SK-N-MC (cell line): ENCODE data around the gene C2orf78.

Experiments
- DNase-seq: peaks from one replicate; pipeline ENCODE4 v3.0.0-alpha.2; 2011; ENCODE audit warnings: low read depth, low spot score
- H3K27ac ChIP-seq: fragments of 200-600 bp; sonication (generic); 2 replicates; pipeline ENCODE4 v1.5.1; 2016; ENCODE audit warnings: mixed run types
- H3K36me3 ChIP-seq: fragments of 200-600 bp; sonication (generic); 2 replicates; pipeline ENCODE4 v1.6.1; 2017; ENCODE audit warnings: antibody characterized with exemption, low read length, mixed read lengths; ENCODE audit not compliant: insufficient read depth
- H3K4me3 ChIP-seq: fragments of 200-600 bp; sonication (generic); 2 replicates; pipeline ENCODE4 v1.5.1; 2016
- H3K9ac ChIP-seq: fragments of 200-600 bp; sonication (generic); 2 replicates; pipeline ENCODE4 v1.8.0; 2017; ENCODE audit warnings: mixed run types, mixed read lengths; ENCODE audit not compliant: insufficient read length
- H3K9me3 ChIP-seq: fragments of 200-600 bp; sonication (generic); 2 replicates; pipeline ENCODE4 v1.6.1; 2017; ENCODE audit warnings: low read depth, mild to moderate bottlenecking, antibody characterized with exemption, low read length, moderate library complexity, mixed read lengths
- EZH2 ChIP-seq: fragments of 200-600 bp; sonication (generic); IDR thresholded peaks from one replicate; pipeline ENCODE4 v1.6.1; 2017; ENCODE audit warnings: antibody characterized with exemption
- FOXP2 ChIP-seq: optimal IDR thresholded peaks from 2 replicates; pipeline ENCODE3; 2011; ENCODE audit warnings: mild to moderate bottlenecking, moderate library complexity; ENCODE audit not compliant: insufficient read depth; ENCODE audit errors: extremely low read length, control extremely low read depth
- POLR2AphosphoS5 ChIP-seq: IDR thresholded peaks from 2 replicates; pipeline ENCODE4 v1.6.1; 2012; ENCODE audit warnings: mild to moderate bottlenecking, low read depth, low read length, borderline replicate concordance

The C2orf78 gene

GRCh38 chr2:73759285-73759764, 24.7 kb upstream of the C2orf78 start:
- Histone ChIP-seq H3K9me3 (no peaks in the 10 kb centered on the region), H3K9ac (no peak overlapping the region), H3K27ac (no peak overlapping the region), H3K4me3 (no peak overlapping the region), H3K36me3 (peaks cover 24% of the 10 kb centered on the region)
- no peak for DNase-seq
- no peak for TF ChIP-seq EZH2
- no peak for TF ChIP-seq POLR2AphosphoS5
- TF ChIP-seq FOXP2: no peak

GRCh38 chr2:73759904-73760303, 24.1 kb upstream of the C2orf78 start:
- no peak overlapping the region for H3K27ac ChIP-seq
- no peak for DNase-seq
- TF ChIP-seq EZH2: no peak
- no peak overlapping the region for H3K4me3 ChIP-seq
- no peak overlapping the region for H3K9ac ChIP-seq
- H3K9me3 ChIP-seq: no peaks in the 10 kb centered on the region
- H3K36me3 ChIP-seq: peaks cover 29% of the 10 kb centered on the region

- Histone ChIP-seq H3K36me3 (peaks cover 52% of the 10 kb centered on the region), H3K4me3 (no peak overlapping the region), H3K9ac (no peak overlapping the region), H3K9me3 (no peaks in the 10 kb centered on the region), H3K27ac (no peak overlapping the region)
- TF ChIP-seq FOXP2: no peak
- TF ChIP-seq POLR2AphosphoS5: no peak
- TF ChIP-seq EZH2: no peak
- DNase-seq: no peak
Observed at GRCh38 chr2:73762571-73762970, 21.4 kb upstream of the C2orf78 start.

GRCh38 chr2:73764945-73765344, 19.0 kb upstream of the C2orf78 start:
- DNase-seq: no peak
- Histone ChIP-seq H3K9ac (no peak overlapping the region), H3K27ac (no peak overlapping the region), H3K4me3 (no peak overlapping the region), H3K9me3 (no peaks in the 10 kb centered on the region), H3K36me3 (peaks cover 67% of the 10 kb centered on the region)
- TF ChIP-seq POLR2AphosphoS5 (no peak), EZH2 (no peak), FOXP2 (no peak)

GRCh38 chr2:73766349-73766748, 17.6 kb upstream of the C2orf78 start:
- Histone ChIP-seq H3K4me3 (no peak overlapping the region), H3K36me3 (peaks cover 58% of the 10 kb centered on the region)
- TF ChIP-seq FOXP2 (no peak), EZH2 (no peak), POLR2AphosphoS5 (no peak)

GRCh38 chr2:73766994-73767393, 17.0 kb upstream of the C2orf78 start:
- Histone ChIP-seq H3K9me3 (no peaks in the 10 kb centered on the region), H3K27ac (no peak overlapping the region; the same call in 1 of the 2 replicates), H3K4me3 (no peak overlapping the region), H3K36me3 (peaks cover 55% of the 10 kb centered on the region), H3K9ac (no peak overlapping the region)
- DNase-seq: no peak
- TF ChIP-seq FOXP2 (no peak), EZH2 (no peak), POLR2AphosphoS5 (no peak)

More at GRCh38 chr2:73766349-73766748, 17.6 kb upstream of the C2orf78 start:
- no peak overlapping the region for H3K9ac ChIP-seq
- DNase-seq: no peak
- no peak overlapping the region for H3K27ac ChIP-seq
- H3K9me3 ChIP-seq: no peaks in the 10 kb centered on the region

- Histone ChIP-seq H3K9ac (no peak overlapping the region), H3K36me3 (peaks cover 61% of the 10 kb centered on the region), H3K27ac (no peak overlapping the region), H3K9me3 (no peaks in the 10 kb centered on the region), H3K4me3 (no peak overlapping the region)
- DNase-seq: no peak
- TF ChIP-seq FOXP2 (no peak), EZH2 (no peak), POLR2AphosphoS5 (no peak)
Observed at GRCh38 chr2:73770725-73771124, 13.3 kb upstream of the C2orf78 start.

- Histone ChIP-seq H3K4me3 (no peak overlapping the region), H3K36me3 (peaks cover 60% of the 10 kb centered on the region), H3K9ac (no peak overlapping the region), H3K9me3 (no peaks in the 10 kb centered on the region), H3K27ac (no peak overlapping the region)
- no peak for DNase-seq
- TF ChIP-seq EZH2: no peak
- TF ChIP-seq POLR2AphosphoS5: no peak
- TF ChIP-seq FOXP2: no peak
Observed at GRCh38 chr2:73772819-73773218, 11.2 kb upstream of the C2orf78 start.

GRCh38 chr2:73776381-73776780, 7.6 kb upstream of the C2orf78 start:
- Histone ChIP-seq H3K36me3 (peaks cover 44% of the 10 kb centered on the region), H3K9ac (no peak overlapping the region), H3K9me3 (no peaks in the 10 kb centered on the region), H3K4me3 (no peak overlapping the region), H3K27ac (no peak overlapping the region)
- no peak for DNase-seq
- TF ChIP-seq FOXP2 (no peak), EZH2 (no peak), POLR2AphosphoS5 (no peak)
